DOHH2 (cell line): ENCODE data around the gene ETNPPL.

Experiments
- H3F3A ChIP-seq: fragments of 200-600 bp; sonication (generic), shearing (Covaris generic); 2 replicates; pipeline ENCODE4 v1.6.0; 2016; ENCODE audit warnings: antibody characterized with exemption, mild to moderate bottlenecking; ENCODE audit not compliant: control insufficient read depth, insufficient read depth
- H3K27ac ChIP-seq: fragments of 200-600 bp; sonication (generic); 2 replicates; pipeline ENCODE4 v1.5.1; 2014; ENCODE audit warnings: low read depth, mild to moderate bottlenecking, low read length, moderate library complexity
- H3K27me3 ChIP-seq: fragments of 200-600 bp; sonication (generic); 2 replicates; pipeline ENCODE4 v1.6.1; 2014; ENCODE audit warnings: mild to moderate bottlenecking, low read length, mixed read lengths; ENCODE audit not compliant: control insufficient read depth
- H3K36me3 ChIP-seq: fragments of 200-600 bp; sonication (generic); 2 replicates; pipeline ENCODE4 v1.6.1; 2014; ENCODE audit warnings: mild to moderate bottlenecking, low read length, moderate library complexity, mixed read lengths; ENCODE audit not compliant: control insufficient read depth
- H3K4me1 ChIP-seq: fragments of 200-600 bp; sonication (generic); 2 replicates; pipeline ENCODE4 v1.6.1; 2014; ENCODE audit warnings: mild to moderate bottlenecking, low read length, mixed read lengths; ENCODE audit not compliant: control insufficient read depth
- H3K4me2 ChIP-seq: fragments of 200-600 bp; sonication (generic); 2 replicates; pipeline ENCODE4 v1.6.0; 2014; ENCODE audit warnings: mild to moderate bottlenecking, low read length, moderate library complexity
- H3K4me3 ChIP-seq: fragments of 200-600 bp; sonication (generic); 2 replicates; pipeline ENCODE4 v1.5.1; 2014; ENCODE audit warnings: mild to moderate bottlenecking, low read length, mixed read lengths
- H3K79me2 ChIP-seq: fragments of 200-600 bp; sonication (generic); 2 replicates; pipeline ENCODE4 v1.6.1; 2014; ENCODE audit warnings: mild to moderate bottlenecking, low read length, mixed read lengths; ENCODE audit not compliant: control insufficient read depth
- H3K9me2 ChIP-seq: fragments of 200-600 bp; sonication (generic); replicated peaks from 2 replicates; pipeline ENCODE4 v1.6.1; 2014; ENCODE audit warnings: mild to moderate bottlenecking, low read length, mixed read lengths; ENCODE audit not compliant: control insufficient read depth
- H3K9me3 ChIP-seq: fragments of 200-600 bp; sonication (generic); 2 replicates; pipeline ENCODE4 v1.6.1; 2014; ENCODE audit warnings: antibody characterized with exemption, low read length, mixed read lengths; ENCODE audit not compliant: control insufficient read depth, insufficient read depth
- H4K20me1 ChIP-seq: fragments of 200-600 bp; sonication (generic); 2 replicates; pipeline ENCODE4 v1.6.0; 2014; ENCODE audit warnings: low read depth, mild to moderate bottlenecking, antibody characterized with exemption, low read length, moderate library complexity; ENCODE audit not compliant: control insufficient read depth, insufficient read depth
- EZH2phosphoT487 ChIP-seq: fragments of 200-600 bp; sonication (generic); IDR thresholded peaks from 2 replicates; pipeline ENCODE4 v1.6.1; 2017; ENCODE audit warnings: borderline replicate concordance, mild to moderate bottlenecking, antibody characterized with exemption, low read length, moderate library complexity, mixed read lengths
- TF ChIP-seq, protein P1 (sequence below): fragments of 200-600 bp; sonication (generic); IDR thresholded peaks from one replicate; pipeline ENCODE4 v1.5.1; 2014; ENCODE audit warnings: antibody characterized with exemption, mild to moderate bottlenecking, low read depth, low read length; ENCODE audit not compliant: poor library complexity, severe bottlenecking

Gene ETNPPL

GRCh38 chr4:108700081-108700757, 62.6 kb downstream of the ETNPPL start:
- H4K20me1 ChIP-seq: no peaks in the 10 kb centered on the region
- no peaks in the 10 kb centered on the region for H3F3A ChIP-seq
- H3K79me2 ChIP-seq: no peaks in the 10 kb centered on the region
- no peak overlapping the region for H3K27ac ChIP-seq
- no peak for TF ChIP-seq EZH2phosphoT487
- TF ChIP-seq, protein P1, sequence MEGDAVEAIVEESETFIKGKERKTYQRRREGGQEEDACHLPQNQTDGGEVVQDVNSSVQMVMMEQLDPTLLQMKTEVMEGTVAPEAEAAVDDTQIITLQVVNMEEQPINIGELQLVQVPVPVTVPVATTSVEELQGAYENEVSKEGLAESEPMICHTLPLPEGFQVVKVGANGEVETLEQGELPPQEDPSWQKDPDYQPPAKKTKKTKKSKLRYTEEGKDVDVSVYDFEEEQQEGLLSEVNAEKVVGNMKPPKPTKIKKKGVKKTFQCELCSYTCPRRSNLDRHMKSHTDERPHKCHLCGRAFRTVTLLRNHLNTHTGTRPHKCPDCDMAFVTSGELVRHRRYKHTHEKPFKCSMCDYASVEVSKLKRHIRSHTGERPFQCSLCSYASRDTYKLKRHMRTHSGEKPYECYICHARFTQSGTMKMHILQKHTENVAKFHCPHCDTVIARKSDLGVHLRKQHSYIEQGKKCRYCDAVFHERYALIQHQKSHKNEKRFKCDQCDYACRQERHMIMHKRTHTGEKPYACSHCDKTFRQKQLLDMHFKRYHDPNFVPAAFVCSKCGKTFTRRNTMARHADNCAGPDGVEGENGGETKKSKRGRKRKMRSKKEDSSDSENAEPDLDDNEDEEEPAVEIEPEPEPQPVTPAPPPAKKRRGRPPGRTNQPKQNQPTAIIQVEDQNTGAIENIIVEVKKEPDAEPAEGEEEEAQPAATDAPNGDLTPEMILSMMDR: no peak
- no peaks in the 10 kb centered on the region for H3K4me1 ChIP-seq
- no peak overlapping the region for H3K4me2 ChIP-seq
- H3K36me3 ChIP-seq: no peaks in the 10 kb centered on the region
- H3K4me3 ChIP-seq: no peak overlapping the region
- no peaks in the 10 kb centered on the region for H3K9me3 ChIP-seq
- peaks cover 11% of the 10 kb centered on the region for H3K27me3 ChIP-seq
- no peaks in the 10 kb centered on the region for H3K9me2 ChIP-seq

GRCh38 chr4:108696160-108696559, 66.7 kb downstream of the ETNPPL start:
- no peak for TF ChIP-seq EZH2phosphoT487
- TF ChIP-seq, protein P1: no peak
- H3K4me1 ChIP-seq: no peaks in the 10 kb centered on the region
- H3K9me3 ChIP-seq: no peaks in the 10 kb centered on the region
- H3K9me2 ChIP-seq: no peaks in the 10 kb centered on the region
- no peak overlapping the region for H3K27ac ChIP-seq
- H3K36me3 ChIP-seq: no peaks in the 10 kb centered on the region
- no peak overlapping the region for H3K4me3 ChIP-seq
- H3K27me3 ChIP-seq: peaks cover 5% of the 10 kb centered on the region; the same call in 1 of the 2 replicates
- H3K4me2 ChIP-seq: no peak overlapping the region
- no peaks in the 10 kb centered on the region for H4K20me1 ChIP-seq
- H3K79me2 ChIP-seq: no peaks in the 10 kb centered on the region
- no peaks in the 10 kb centered on the region for H3F3A ChIP-seq

DNA sequence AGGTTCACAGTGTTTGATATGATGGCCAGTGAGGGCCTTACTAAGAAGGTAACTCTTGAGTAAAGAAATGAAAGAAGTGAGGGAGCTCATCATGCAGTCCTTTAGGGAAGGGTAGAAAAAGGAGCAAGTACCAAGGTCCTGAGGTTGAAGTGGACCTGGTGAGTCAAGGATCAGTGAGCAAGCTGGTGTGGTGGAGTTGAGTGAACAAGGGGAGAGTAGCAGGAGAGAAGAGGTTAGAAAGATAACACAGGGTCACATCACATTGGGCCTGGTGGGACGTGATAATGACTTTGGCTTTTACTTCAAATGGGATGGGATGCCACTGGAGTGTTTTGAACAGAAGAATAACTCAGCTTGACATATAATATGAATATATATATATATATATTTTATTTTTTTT, 67.8 kb downstream of the ETNPPL start:
- Histone ChIP-seq H3K9me2 (no peaks in the 10 kb centered on the region), H3F3A (no peaks in the 10 kb centered on the region), H3K36me3 (no peaks in the 10 kb centered on the region), H3K9me3 (no peaks in the 10 kb centered on the region), H3K27ac (no peak overlapping the region), H3K4me1 (no peaks in the 10 kb centered on the region), H3K27me3 (no peaks in the 10 kb centered on the region; the same call in 1 of the 2 replicates), H3K79me2 (no peaks in the 10 kb centered on the region), H4K20me1 (no peaks in the 10 kb centered on the region), H3K4me3 (no peak overlapping the region), H3K4me2 (no peak overlapping the region)
- no peak for TF ChIP-seq EZH2phosphoT487
- TF ChIP-seq, protein P1: no peak
